ENCODE results near the gene DGCR6.
"Not testable (repeated sequence)": the region's sequence is repeated elsewhere in the genome, so short reads cannot be mapped to it uniquely, and the experiment has no call there.

The DGCR6 gene

GRCh38 chr22:18931905-18932652 lies 26.0 kb downstream of the DGCR6 start:
- no peak for DNase-seq

- no peak for DNase-seq
Observed at GRCh38 chr22:18933914-18934313, 27.8 kb downstream of the DGCR6 start.

- not testable (repeated sequence) for DNase-seq
Observed at GRCh38 chr22:18934688-18935087, 28.6 kb downstream of the DGCR6 start.

- DNase-seq: no peak
Observed at GRCh38 chr22:18935889-18936529, 29.9 kb downstream of the DGCR6 start, which contains the start of gene PRODH. Gene PRODH, minus strand, starts transcription at chr22:18936293. Its CDS starts 6 bp downstream, at chr22:18936287.

GRCh38 chr22:18938691-18939090 lies 32.6 kb downstream of the DGCR6 start:
- DNase-seq: not testable (repeated sequence)

GRCh38 chr22:18947105-18947504 lies 41.0 kb downstream of the DGCR6 start:
- DNase-seq: not testable (repeated sequence)

GRCh38 chr22:18947905-18948304 lies 41.8 kb downstream of the DGCR6 start:
- DNase-seq: no peak

- no peak for DNase-seq
Observed at GRCh38 chr22:18950141-18950540, 44.0 kb downstream of the DGCR6 start.

GRCh38 chr22:18952022-18952421 lies 45.9 kb downstream of the DGCR6 start:
- DNase-seq: no peak

- not testable (repeated sequence) for DNase-seq
Observed at GRCh38 chr22:18953128-18953527, 47.0 kb downstream of the DGCR6 start.

GRCh38 chr22:18954303-18954989 lies 48.3 kb downstream of the DGCR6 start:
- DNase-seq: peak in 1 of 2 experiments; percentile 71

GRCh38 chr22:18954990-18955571 lies 49.0 kb downstream of the DGCR6 start:
- no peak for DNase-seq

- DNase-seq: no peak
Observed at GRCh38 chr22:18955696-18956095, 49.6 kb downstream of the DGCR6 start.

GRCh38 chr22:18956121-18956895 lies 50.2 kb downstream of the DGCR6 start:
- not testable (repeated sequence) for DNase-seq

- DNase-seq: not testable (repeated sequence)
Observed at GRCh38 chr22:18956956-18957355, 50.8 kb downstream of the DGCR6 start.

- not testable (repeated sequence) for DNase-seq
Observed at GRCh38 chr22:18957621-18958320, 51.7 kb downstream of the DGCR6 start.

- not testable (repeated sequence) for DNase-seq
Observed at GRCh38 chr22:18958321-18958705, 52.2 kb downstream of the DGCR6 start.

GRCh38 chr22:18958738-18959137 lies 52.6 kb downstream of the DGCR6 start:
- DNase-seq: not testable (repeated sequence)

GRCh38 chr22:18959266-18959665 lies 53.1 kb downstream of the DGCR6 start:
- not testable (repeated sequence) for DNase-seq

GRCh38 chr22:18959741-18960140 lies 53.6 kb downstream of the DGCR6 start:
- DNase-seq: not testable (repeated sequence)

GRCh38 chr22:18960166-18960820 lies 54.2 kb downstream of the DGCR6 start:
- not testable (repeated sequence) for DNase-seq
